ENCODE measurements around the gene ANKDD1B. TPM values are rescaled to one million over a fixed set of nuclear protein-coding genes. Genes with fewer than 3 reads are reported as not detected.
"Not testable (repeated sequence)": the region's sequence is repeated elsewhere in the genome, so short reads cannot be mapped to it uniquely, and the experiment has no call there.

Gene ANKDD1B
- polyA plus RNA-seq, 1 of the 3 experiments (the other 2 are of a cell fraction) = 0.12 TPM

DNA sequence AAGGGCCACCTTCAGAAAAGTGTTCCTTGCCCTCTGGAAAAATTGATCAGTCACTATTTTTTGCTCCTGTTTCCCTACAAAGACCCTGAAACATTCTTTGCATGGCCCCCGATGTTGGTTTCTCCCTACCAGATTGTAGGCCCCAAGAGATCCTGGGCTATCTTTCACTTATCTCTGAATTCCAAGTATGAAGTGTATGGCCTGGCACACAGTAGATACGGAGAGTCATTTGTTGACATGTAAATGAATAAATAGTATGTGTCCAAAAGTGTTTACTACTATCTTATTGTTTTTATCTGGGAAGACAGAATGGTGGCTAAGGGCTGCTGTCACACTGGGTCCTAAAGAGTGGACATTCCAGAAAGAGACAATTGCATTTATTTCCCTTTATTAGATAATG, 7.4 kb upstream of the ANKDD1B start (continued):
- TF ChIP-seq, protein P1, sequence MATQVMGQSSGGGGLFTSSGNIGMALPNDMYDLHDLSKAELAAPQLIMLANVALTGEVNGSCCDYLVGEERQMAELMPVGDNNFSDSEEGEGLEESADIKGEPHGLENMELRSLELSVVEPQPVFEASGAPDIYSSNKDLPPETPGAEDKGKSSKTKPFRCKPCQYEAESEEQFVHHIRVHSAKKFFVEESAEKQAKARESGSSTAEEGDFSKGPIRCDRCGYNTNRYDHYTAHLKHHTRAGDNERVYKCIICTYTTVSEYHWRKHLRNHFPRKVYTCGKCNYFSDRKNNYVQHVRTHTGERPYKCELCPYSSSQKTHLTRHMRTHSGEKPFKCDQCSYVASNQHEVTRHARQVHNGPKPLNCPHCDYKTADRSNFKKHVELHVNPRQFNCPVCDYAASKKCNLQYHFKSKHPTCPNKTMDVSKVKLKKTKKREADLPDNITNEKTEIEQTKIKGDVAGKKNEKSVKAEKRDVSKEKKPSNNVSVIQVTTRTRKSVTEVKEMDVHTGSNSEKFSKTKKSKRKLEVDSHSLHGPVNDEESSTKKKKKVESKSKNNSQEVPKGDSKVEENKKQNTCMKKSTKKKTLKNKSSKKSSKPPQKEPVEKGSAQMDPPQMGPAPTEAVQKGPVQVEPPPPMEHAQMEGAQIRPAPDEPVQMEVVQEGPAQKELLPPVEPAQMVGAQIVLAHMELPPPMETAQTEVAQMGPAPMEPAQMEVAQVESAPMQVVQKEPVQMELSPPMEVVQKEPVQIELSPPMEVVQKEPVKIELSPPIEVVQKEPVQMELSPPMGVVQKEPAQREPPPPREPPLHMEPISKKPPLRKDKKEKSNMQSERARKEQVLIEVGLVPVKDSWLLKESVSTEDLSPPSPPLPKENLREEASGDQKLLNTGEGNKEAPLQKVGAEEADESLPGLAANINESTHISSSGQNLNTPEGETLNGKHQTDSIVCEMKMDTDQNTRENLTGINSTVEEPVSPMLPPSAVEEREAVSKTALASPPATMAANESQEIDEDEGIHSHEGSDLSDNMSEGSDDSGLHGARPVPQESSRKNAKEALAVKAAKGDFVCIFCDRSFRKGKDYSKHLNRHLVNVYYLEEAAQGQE (IDR thresholded peaks at IDR 0.05; ENCODE audit: low read depth, low read length) = no peak
- no peak for TF ChIP-seq POLR2AphosphoS5 (IDR thresholded peaks at IDR 0.05; ENCODE audit: low read depth, low read length)
- no peak for TF ChIP-seq ELF1 (IDR thresholded peaks at IDR 0.05)
- TF ChIP-seq FOXJ3 (CRISPR knock-in tag; IDR thresholded peaks at IDR 0.05) = no peak
- TF ChIP-seq, protein P2, sequence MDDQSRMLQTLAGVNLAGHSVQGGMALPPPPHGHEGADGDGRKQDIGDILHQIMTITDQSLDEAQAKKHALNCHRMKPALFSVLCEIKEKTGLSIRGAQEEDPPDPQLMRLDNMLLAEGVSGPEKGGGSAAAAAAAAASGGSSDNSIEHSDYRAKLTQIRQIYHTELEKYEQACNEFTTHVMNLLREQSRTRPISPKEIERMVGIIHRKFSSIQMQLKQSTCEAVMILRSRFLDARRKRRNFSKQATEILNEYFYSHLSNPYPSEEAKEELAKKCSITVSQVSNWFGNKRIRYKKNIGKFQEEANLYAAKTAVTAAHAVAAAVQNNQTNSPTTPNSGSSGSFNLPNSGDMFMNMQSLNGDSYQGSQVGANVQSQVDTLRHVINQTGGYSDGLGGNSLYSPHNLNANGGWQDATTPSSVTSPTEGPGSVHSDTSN (IDR thresholded peaks at IDR 0.05) = no peak

DNA sequence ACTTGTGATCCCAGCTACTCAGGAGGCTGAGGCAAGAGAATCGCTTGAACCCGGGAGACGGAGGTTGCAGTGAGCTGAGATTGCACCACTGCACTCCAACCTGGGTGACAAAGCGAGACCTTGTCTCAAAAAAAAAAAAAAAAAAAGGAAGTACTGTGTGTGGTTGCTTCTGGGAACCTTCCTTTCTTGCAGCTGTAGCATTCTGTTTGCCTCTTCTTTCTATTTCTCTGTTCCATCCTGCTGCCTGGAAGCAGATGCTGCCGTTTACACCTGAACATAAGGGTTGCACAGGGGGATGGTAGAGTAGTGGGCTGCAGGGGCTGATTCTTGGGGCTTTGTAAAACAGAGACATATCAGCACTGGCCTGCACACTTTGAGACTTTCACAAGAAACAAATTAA, 3.9 kb upstream of the ANKDD1B start:
- WGBS (ENCODE audit: low lambda C conversion rate) = 97% methylated on average over 5 of the region's 5 CpGs
- H3K27ac ChIP-seq (ENCODE audit: low read depth in 2 of 2, low read length in 1 of 2); H2AFZ ChIP-seq (ENCODE audit: low read depth); POLR2A ChIA-PET; H3K4me3 ChIP-seq (ENCODE audit: low read depth in 2 of 2, low read length in 1 of 2); H3K36me3 ChIP-seq (replicated peaks in 1 of 2; ENCODE audit: control insufficient read depth in 1 of 2, insufficient read depth in 2 of 2, low read length in 1 of 2); H3K9me3 ChIP-seq; H3F3A ChIP-seq (replicated peaks; ENCODE audit: insufficient read depth); H3K4me1 ChIP-seq (ENCODE audit: control insufficient read depth in 1 of 2, insufficient read depth in 2 of 2, low read depth in 1 of 2, low read length in 1 of 2); H3K9ac ChIP-seq; H3K9me2 ChIP-seq; H3K27me3 ChIP-seq (ENCODE audit: insufficient read depth); H4K20me1 ChIP-seq (ENCODE audit: insufficient read depth); H3K79me2 ChIP-seq (ENCODE audit: insufficient read depth); H3K4me2 ChIP-seq; DNase-seq: not testable (repeated sequence)
- CTCF ChIA-PET = interaction anchor here (1.2 kb wide), 1 partner anchor 85 kb away, joined by 3 read pairs; no protein-coding TSS in a partner anchor

DNA sequence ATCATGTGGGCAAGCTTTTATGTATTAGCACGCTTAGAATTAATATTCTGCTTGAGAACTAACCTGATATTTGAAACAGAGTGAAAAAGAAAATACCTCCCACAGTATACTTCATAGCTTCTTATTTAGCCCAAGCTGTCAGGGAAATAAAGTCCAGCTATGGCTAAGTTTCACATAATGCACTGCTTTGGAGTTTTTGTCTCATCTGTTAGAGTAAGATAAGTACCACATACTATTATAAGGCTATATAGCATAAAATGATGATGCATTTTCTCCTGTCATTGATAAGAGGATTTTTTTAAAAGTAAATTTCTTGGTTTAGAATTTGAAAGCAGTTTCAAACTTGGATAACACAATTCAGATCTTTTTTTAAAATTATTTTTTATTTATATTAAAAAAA, 2.4 kb upstream of the ANKDD1B start:
- POLR2A ChIA-PET = no interaction called here
- CTCF ChIA-PET = no interaction called here

More for the DNA sequence above, 2.4 kb upstream of the ANKDD1B start:
- Histone ChIP-seq H3K79me2 (ENCODE audit: insufficient read depth) (no peaks in the 10 kb centered on the region), H3K36me3 (replicated peaks in 1 of 2; ENCODE audit: control insufficient read depth in 1 of 2, insufficient read depth in 2 of 2, low read length in 1 of 2) (peaks cover 2 to 4% of the 10 kb centered on the region in 2 experiments), H3K27ac (ENCODE audit: low read depth in 2 of 2, low read length in 1 of 2) (no peak overlapping the region), H3K4me2 (no peak overlapping the region), H3F3A (replicated peaks; ENCODE audit: insufficient read depth) (no peaks in the 10 kb centered on the region), H3K9me2 (no peaks in the 10 kb centered on the region), H3K9ac (no peak overlapping the region), H4K20me1 (ENCODE audit: insufficient read depth) (no peaks in the 10 kb centered on the region), H3K27me3 (ENCODE audit: insufficient read depth) (no peaks in the 10 kb centered on the region), H3K4me1 (ENCODE audit: control insufficient read depth in 1 of 2, insufficient read depth in 2 of 2, low read depth in 1 of 2, low read length in 1 of 2) (peaks cover 0 to 2% of the 10 kb centered on the region in 2 experiments; a peak in 1 of 4 replicates), H3K4me3 (ENCODE audit: low read depth in 2 of 2, low read length in 1 of 2) (no peak overlapping the region), H3K9me3 (no peaks in the 10 kb centered on the region), H2AFZ (ENCODE audit: low read depth) (no peak overlapping the region)
- 96% methylated on average over 1 of the region's 1 CpG for WGBS (ENCODE audit: low lambda C conversion rate)
- DNase-seq = no peak
- TF ChIP-seq POLR2AphosphoS5 (IDR thresholded peaks at IDR 0.05; ENCODE audit: low read depth, low read length) = no peak

Data from SK-N-SH (cell line).